ENCODE measurements around the gene HEG1.
A peak's percentile ranks its signal among the peaks of the same experiment; 100 is the strongest.

HEG1 gene

GRCh38 chr3:125055913-125056745, at the start of gene HEG1:
HEG1 (minus strand) TSS chr3:125055997; CDS start chr3:125055890, 107 bp downstream.
- peak within 1 kb of the TSS; percentile 88 for H3K4me2 ChIP-seq (ENCODE audit: low read depth, low read length)
- no peaks in the 10 kb centered on the region for H3K79me2 ChIP-seq (ENCODE audit: low read length)
- H3K9me2 ChIP-seq (replicated peaks; ENCODE audit: insufficient read depth, low read length): no peaks in the 10 kb centered on the region
- peaks cover 23% of the 10 kb centered on the region; the same call in 1 of the 2 replicates for H3K27me3 ChIP-seq (replicated peaks; ENCODE audit: insufficient read depth, low read length)
- no peak within 1 kb of the TSS; the same call in 1 of the 2 replicates for H3K9ac ChIP-seq (ENCODE audit: low read length)
- H3K4me3 ChIP-seq (ENCODE audit: low read length): peak within 1 kb of the TSS; percentile 68
- no peaks in the 10 kb centered on the region for H3K4me1 ChIP-seq (ENCODE audit: low read length)
- no peak within 1 kb of the TSS for H3K27ac ChIP-seq (ENCODE audit: low read length)
- no peaks in the 10 kb centered on the region for H3K9me3 ChIP-seq (replicated peaks; ENCODE audit: insufficient read depth, low read length)
- no peaks in the 10 kb centered on the region for H3K36me3 ChIP-seq (replicated peaks; ENCODE audit: insufficient read depth, low read length)
- H2AFZ ChIP-seq (ENCODE audit: low read length): peak within 1 kb of the TSS; percentile 61
- H4K20me1 ChIP-seq (ENCODE audit: insufficient read depth, low read length): no peaks in the 10 kb centered on the region
- DNase-seq: peak; percentile 69
- no peaks in the 10 kb centered on the region for H3F3A ChIP-seq (ENCODE audit: insufficient read depth, low read length)
- TF ChIP-seq EZH2 (optimal IDR thresholded peaks at IDR 0.05; ENCODE audit: low read depth, low read length) (no peak), CTCF (IDR thresholded peaks at IDR 0.05; ENCODE audit: low read length) (no peak)

GRCh38 chr3:125105116-125105515, 49.3 kb upstream of the HEG1 start:
- Histone ChIP-seq H3K4me1 (ENCODE audit: low read length) (no peaks in the 10 kb centered on the region), H3K27me3 (replicated peaks; ENCODE audit: insufficient read depth, low read length) (no peaks in the 10 kb centered on the region), H3K4me3 (ENCODE audit: low read length) (no peak overlapping the region), H4K20me1 (ENCODE audit: insufficient read depth, low read length) (no peaks in the 10 kb centered on the region), H3K9ac (ENCODE audit: low read length) (no peak overlapping the region), H3K9me3 (replicated peaks; ENCODE audit: insufficient read depth, low read length) (no peaks in the 10 kb centered on the region), H3K9me2 (replicated peaks; ENCODE audit: insufficient read depth, low read length) (no peaks in the 10 kb centered on the region), H3K79me2 (ENCODE audit: low read length) (no peaks in the 10 kb centered on the region), H2AFZ (ENCODE audit: low read length) (no peak overlapping the region), H3K4me2 (ENCODE audit: low read depth, low read length) (no peak overlapping the region), H3K27ac (ENCODE audit: low read length) (no peak overlapping the region), H3K36me3 (replicated peaks; ENCODE audit: insufficient read depth, low read length) (no peaks in the 10 kb centered on the region), H3F3A (ENCODE audit: insufficient read depth, low read length) (no peaks in the 10 kb centered on the region)
- DNase-seq: no peak
- no peak for TF ChIP-seq EZH2phosphoT487 (IDR thresholded peaks at IDR 0.05; ENCODE audit: low read length)
- no peak for TF ChIP-seq EZH2 (optimal IDR thresholded peaks at IDR 0.05; ENCODE audit: low read depth, low read length)
- TF ChIP-seq CTCF (IDR thresholded peaks at IDR 0.05; ENCODE audit: low read length): no peak

GRCh38 chr3:125104639-125105038, 48.8 kb upstream of the HEG1 start:
- no peak overlapping the region for H2AFZ ChIP-seq (ENCODE audit: low read length)
- H4K20me1 ChIP-seq (ENCODE audit: insufficient read depth, low read length): no peaks in the 10 kb centered on the region
- H3K79me2 ChIP-seq (ENCODE audit: low read length): no peaks in the 10 kb centered on the region
- no peak overlapping the region for H3K27ac ChIP-seq (ENCODE audit: low read length)
- H3K9me3 ChIP-seq (replicated peaks; ENCODE audit: insufficient read depth, low read length): no peaks in the 10 kb centered on the region
- no peak for DNase-seq
- H3K9me2 ChIP-seq (replicated peaks; ENCODE audit: insufficient read depth, low read length): no peaks in the 10 kb centered on the region
- TF ChIP-seq EZH2phosphoT487 (IDR thresholded peaks at IDR 0.05; ENCODE audit: low read length): no peak
- no peak for TF ChIP-seq EZH2 (optimal IDR thresholded peaks at IDR 0.05; ENCODE audit: low read depth, low read length)
- no peak for TF ChIP-seq CTCF (IDR thresholded peaks at IDR 0.05; ENCODE audit: low read length)
- H3K36me3 ChIP-seq (replicated peaks; ENCODE audit: insufficient read depth, low read length): no peaks in the 10 kb centered on the region
- no peaks in the 10 kb centered on the region for H3K27me3 ChIP-seq (replicated peaks; ENCODE audit: insufficient read depth, low read length)
- H3K4me1 ChIP-seq (ENCODE audit: low read length): no peaks in the 10 kb centered on the region
- H3F3A ChIP-seq (ENCODE audit: insufficient read depth, low read length): no peaks in the 10 kb centered on the region
- no peak overlapping the region for H3K4me2 ChIP-seq (ENCODE audit: low read depth, low read length)
- no peak overlapping the region for H3K9ac ChIP-seq (ENCODE audit: low read length)
- no peak overlapping the region for H3K4me3 ChIP-seq (ENCODE audit: low read length)
